ENCODE data around the gene ATP5MC3.

The ATP5MC3 gene

GRCh38 chr2:175151791-175152190 lies 29.7 kb downstream of the ATP5MC3 start:
- TF ChIP-seq MAX (IDR thresholded peaks at IDR 0.05) (no peak), ZBTB7A (IDR thresholded peaks at IDR 0.05; ENCODE audit: low read depth) (no peak), RAD21 (IDR thresholded peaks at IDR 0.05; ENCODE audit: low read depth) (no peak)

GRCh38 chr2:175147186-175147585 lies 34.3 kb downstream of the ATP5MC3 start:
- TF ChIP-seq CREB1 (IDR thresholded peaks at IDR 0.05; ENCODE audit: low read depth) (no peak), REST (IDR thresholded peaks at IDR 0.05; ENCODE audit: low read depth) (no peak), NFIC (IDR thresholded peaks at IDR 0.05) (no peak), MAX (IDR thresholded peaks at IDR 0.05) (no peak), TCF12 (IDR thresholded peaks at IDR 0.05; ENCODE audit: low read depth) (no peak), YY1 (IDR thresholded peaks at IDR 0.05; ENCODE audit: low read depth) (no peak), USF1 (IDR thresholded peaks at IDR 0.05) (no peak)

GRCh38 chr2:175143678-175144077 lies 37.8 kb downstream of the ATP5MC3 start:
- TF ChIP-seq FOXM1 (IDR thresholded peaks at IDR 0.05; ENCODE audit: borderline replicate concordance, low read depth) = no peak
- no peak for TF ChIP-seq YY1 (IDR thresholded peaks at IDR 0.05; ENCODE audit: low read depth)
- no peak for TF ChIP-seq NFIC (IDR thresholded peaks at IDR 0.05)
- TF ChIP-seq ZBTB7A (IDR thresholded peaks at IDR 0.05; ENCODE audit: low read depth) = no peak
- TF ChIP-seq EP300 (IDR thresholded peaks at IDR 0.05; ENCODE audit: borderline replicate concordance) = no peak
- no peak for TF ChIP-seq RAD21 (IDR thresholded peaks at IDR 0.05; ENCODE audit: low read depth)
- no peak for TF ChIP-seq MAX (IDR thresholded peaks at IDR 0.05)
- TF ChIP-seq CEBPB (IDR thresholded peaks at IDR 0.05) = no peak
- no peak for TF ChIP-seq REST (IDR thresholded peaks at IDR 0.05; ENCODE audit: low read depth)
- no peak for TF ChIP-seq TEAD4 (IDR thresholded peaks at IDR 0.05)
- TF ChIP-seq EGR1 (IDR thresholded peaks at IDR 0.05) = no peak
- no peak for TF ChIP-seq CREB1 (IDR thresholded peaks at IDR 0.05; ENCODE audit: low read depth)
- no peak for TF ChIP-seq USF1 (IDR thresholded peaks at IDR 0.05)
- no peak for TF ChIP-seq TCF12 (IDR thresholded peaks at IDR 0.05; ENCODE audit: low read depth)
- TF ChIP-seq TAF1 (IDR thresholded peaks at IDR 0.05; ENCODE audit: low read depth) = no peak

- TF ChIP-seq CEBPB (IDR thresholded peaks at IDR 0.05) (no peak), EGR1 (IDR thresholded peaks at IDR 0.05) (no peak), USF1 (IDR thresholded peaks at IDR 0.05) (no peak), TEAD4 (IDR thresholded peaks at IDR 0.05) (no peak), YY1 (IDR thresholded peaks at IDR 0.05; ENCODE audit: low read depth) (no peak), RAD21 (IDR thresholded peaks at IDR 0.05; ENCODE audit: low read depth) (no peak), ZBTB7A (IDR thresholded peaks at IDR 0.05; ENCODE audit: low read depth) (no peak), NFIC (IDR thresholded peaks at IDR 0.05) (no peak), TCF12 (IDR thresholded peaks at IDR 0.05; ENCODE audit: low read depth) (no peak), REST (IDR thresholded peaks at IDR 0.05; ENCODE audit: low read depth) (no peak), TAF1 (IDR thresholded peaks at IDR 0.05; ENCODE audit: low read depth) (no peak), EP300 (IDR thresholded peaks at IDR 0.05; ENCODE audit: borderline replicate concordance) (no peak), CREB1 (IDR thresholded peaks at IDR 0.05; ENCODE audit: low read depth) (no peak), MAX (IDR thresholded peaks at IDR 0.05) (no peak), FOXM1 (IDR thresholded peaks at IDR 0.05; ENCODE audit: borderline replicate concordance, low read depth) (no peak)
Observed at GRCh38 chr2:175143191-175143590, 38.3 kb downstream of the ATP5MC3 start.
